Lung (tissue), 12 donors: Measurements from ENCODE around the gene PCDHGA7. TPM values are rescaled to one million over a fixed set of nuclear protein-coding genes. Genes with fewer than 3 reads are reported as not detected.
A peak's percentile ranks its signal among the peaks of the same experiment; 100 is the strongest.

Experiments
- ATAC-seq: fragments of 200-7000 bp; cut with Tn5 transposase; one replicate; pipeline ENCODE4 v1.9.1; 2020; ENCODE audit warnings: moderate number of reproducible peaks; ENCODE audit not compliant: insufficient read depth, low FRiP score
- DNase-seq, 3 donors: peaks; one replicate each; pipeline ENCODE4 v3.0.0-alpha.2; 2013 to 2017
- H3K27ac ChIP-seq, 2 donors: one replicate each; pipeline ENCODE4 v1.5.1; 2013; ENCODE audit warnings: mild to moderate bottlenecking in 2 of 2, moderate library complexity in 2 of 2, control low read depth in 1 of 2, inconsistent platforms in 1 of 2, low read depth in 1 of 2, low read length in 1 of 2
- H3K27me3 ChIP-seq, 3 donors: one replicate each; pipeline ENCODE4 v1.5.1; 2013; ENCODE audit warnings: low read length in 2 of 3; ENCODE audit not compliant: control insufficient read depth in 3 of 3, insufficient read depth in 3 of 3
- H3K36me3 ChIP-seq, 4 donors: one replicate each; pipeline ENCODE4 v1.5.1; 2013; ENCODE audit warnings: low read length in 4 of 4, mild to moderate bottlenecking in 1 of 4, moderate library complexity in 1 of 4; ENCODE audit not compliant: control insufficient read depth in 4 of 4, insufficient read depth in 4 of 4
- H3K4me1 ChIP-seq, 5 donors: one replicate each; pipeline ENCODE4 v1.5.1; 2013; ENCODE audit warnings: low read length in 5 of 5, mild to moderate bottlenecking in 2 of 5, moderate library complexity in 1 of 5; ENCODE audit not compliant: control insufficient read depth in 5 of 5, insufficient read depth in 5 of 5
- H3K4me3 ChIP-seq: one replicate; pipeline ENCODE4 v1.5.1; 2013; ENCODE audit warnings: mild to moderate bottlenecking, control low read depth, moderate library complexity
- H3K9ac ChIP-seq, 2 donors: one replicate each; pipeline ENCODE4 v1.5.1; 2013; ENCODE audit warnings: low read length in 2 of 2, control low read depth in 1 of 2; ENCODE audit not compliant: insufficient read depth in 1 of 2
- H3K9me3 ChIP-seq, 4 donors: one replicate each; pipeline ENCODE4 v1.5.1; 2013; ENCODE audit warnings: low read length in 3 of 4, mild to moderate bottlenecking in 1 of 4, moderate library complexity in 1 of 4; ENCODE audit not compliant: control insufficient read depth in 4 of 4, insufficient read depth in 3 of 4
- WGBS, 2 donors: extraction: QIAGEN DNeasy Blood & Tissue Kit; methylation state at CpG; one replicate each; pipeline ENCODE4 v1.1.7; 2013; 5-methylcytosine and 5-hydroxymethylcytosine counted together
- polyA plus RNA-seq, 2 donors: library from polyadenylated mRNA; stranded (reverse); fragments of 200-250 nt; gene quantifications; one replicate each; pipeline ENCODE4 v1.2.1, GENCODE V29; 2013
- total RNA-seq, 2 donors: library from RNA; depleted of rRNA in 1 of 2; stranded (reverse); fragments of >200 nt in 1 of 2; gene quantifications; one replicate each; pipeline ENCODE4 v1.2.1, GENCODE V29; 2014 to 2021
- TF ChIP-seq, protein P1 (sequence below): IDR thresholded peaks from 2 replicates; pipeline ENCODE4 v1.5.1; 2012; ENCODE audit warnings: mild to moderate bottlenecking; ENCODE audit errors: control extremely low read depth, extremely low read depth
- donor health status: control.
- donor health status: control.
- donor health status: Bipolar disorder and iron deficiency.
- donor health status: healthy.
- donor health status: DM: yes; HTN: yes; CAD: no.

Gene PCDHGA7
- total and polyA plus RNA-seq, 4 donors, result 0.23 to 6.3 (median 1.6) TPM

DNA sequence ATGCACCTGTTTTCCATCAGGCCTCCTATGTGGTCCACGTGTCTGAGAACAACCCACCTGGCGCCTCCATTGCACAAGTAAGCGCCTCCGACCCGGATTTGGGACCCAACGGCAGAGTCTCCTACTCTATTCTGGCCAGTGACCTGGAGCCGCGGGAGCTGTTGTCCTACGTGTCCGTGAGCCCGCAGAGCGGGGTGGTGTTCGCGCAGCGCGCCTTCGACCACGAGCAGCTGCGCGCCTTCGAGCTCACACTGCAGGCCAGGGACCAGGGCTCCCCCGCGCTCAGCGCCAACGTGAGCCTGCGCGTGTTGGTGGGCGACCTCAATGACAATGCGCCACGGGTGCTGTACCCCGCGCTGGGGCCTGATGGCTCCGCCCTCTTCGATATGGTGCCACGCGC lies 31.0 kb upstream of the PCDHGA7 start:
- H3K4me3 ChIP-seq, result no peak overlapping the region
- no peak overlapping the region for H3K27ac ChIP-seq
- H3K27me3 ChIP-seq, result no peaks in the 10 kb centered on the region
- DNase-seq (no peak), ATAC-seq (no peak)
- H3K9ac ChIP-seq, result no peak overlapping the region
- peaks cover 8 to 44% (median 26%) of the 10 kb centered on the region in 4 donors for H3K9me3 ChIP-seq
- no peaks in the 10 kb centered on the region for H3K4me1 ChIP-seq
- no peaks in the 10 kb centered on the region for H3K36me3 ChIP-seq
- TF ChIP-seq, protein P1, sequence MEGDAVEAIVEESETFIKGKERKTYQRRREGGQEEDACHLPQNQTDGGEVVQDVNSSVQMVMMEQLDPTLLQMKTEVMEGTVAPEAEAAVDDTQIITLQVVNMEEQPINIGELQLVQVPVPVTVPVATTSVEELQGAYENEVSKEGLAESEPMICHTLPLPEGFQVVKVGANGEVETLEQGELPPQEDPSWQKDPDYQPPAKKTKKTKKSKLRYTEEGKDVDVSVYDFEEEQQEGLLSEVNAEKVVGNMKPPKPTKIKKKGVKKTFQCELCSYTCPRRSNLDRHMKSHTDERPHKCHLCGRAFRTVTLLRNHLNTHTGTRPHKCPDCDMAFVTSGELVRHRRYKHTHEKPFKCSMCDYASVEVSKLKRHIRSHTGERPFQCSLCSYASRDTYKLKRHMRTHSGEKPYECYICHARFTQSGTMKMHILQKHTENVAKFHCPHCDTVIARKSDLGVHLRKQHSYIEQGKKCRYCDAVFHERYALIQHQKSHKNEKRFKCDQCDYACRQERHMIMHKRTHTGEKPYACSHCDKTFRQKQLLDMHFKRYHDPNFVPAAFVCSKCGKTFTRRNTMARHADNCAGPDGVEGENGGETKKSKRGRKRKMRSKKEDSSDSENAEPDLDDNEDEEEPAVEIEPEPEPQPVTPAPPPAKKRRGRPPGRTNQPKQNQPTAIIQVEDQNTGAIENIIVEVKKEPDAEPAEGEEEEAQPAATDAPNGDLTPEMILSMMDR, result no peak
- 31 to 39% methylated on average over 29 to 35 of the region's 36 CpGs for whole genome bisulfite sequencing, 2 donors

DNA sequence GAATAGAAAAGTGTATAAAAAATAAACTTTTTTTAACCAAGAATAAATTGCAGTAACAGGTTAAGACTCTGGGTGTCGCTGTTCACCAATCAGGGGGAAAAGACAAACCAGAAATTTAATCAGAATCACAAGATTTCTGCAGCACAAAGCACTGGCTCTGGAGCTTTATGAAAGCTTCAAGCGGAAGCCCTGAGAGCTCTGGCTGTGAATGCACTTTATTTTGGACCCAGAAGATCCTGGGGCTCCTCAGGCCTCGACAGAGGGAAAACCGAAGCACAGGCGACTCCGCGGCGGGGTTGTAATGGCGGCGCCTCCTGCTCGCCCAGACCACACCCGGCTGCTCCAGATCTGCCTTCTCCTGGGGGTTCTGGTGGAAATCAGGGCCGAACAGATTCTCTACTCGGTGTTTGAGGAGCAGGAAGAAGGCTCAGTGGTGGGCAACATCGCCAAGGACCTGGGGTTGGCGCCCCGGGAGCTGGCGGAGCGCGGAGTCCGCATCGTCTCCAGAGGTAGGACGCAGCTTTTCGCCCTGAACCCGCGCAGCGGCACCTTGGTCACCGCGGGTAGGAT lies 27.6 kb upstream of the PCDHGA7 start, which contains the start of gene PCDHGA4:
Gene PCDHGA4 (plus strand): TSS at position 122 of the 570 bp plus-strand sequence. CDS start 87 bp downstream, at position 209.
- 15% methylated on average over 29 of the region's 29 CpGs for WGBS, 2 donors
- H3K4me3 ChIP-seq, result no peak within 1 kb of the TSS
- peaks cover 11 to 47% (median 26%) of the 10 kb centered on the region in 4 donors for H3K9me3 ChIP-seq
- H3K27me3 ChIP-seq, result no peaks in the 10 kb centered on the region
- H3K36me3 ChIP-seq, result no peaks in the 10 kb centered on the region
- H3K9ac ChIP-seq, result no peak within 1 kb of the TSS
- TF ChIP-seq, protein P1, result no peak
- no peak within 1 kb of the TSS for H3K27ac ChIP-seq
- no peak for ATAC-seq
- DNase-seq, result peak in 1 of 3 donors; percentile 6
- H3K4me1 ChIP-seq, result no peaks in the 10 kb centered on the region

DNA sequence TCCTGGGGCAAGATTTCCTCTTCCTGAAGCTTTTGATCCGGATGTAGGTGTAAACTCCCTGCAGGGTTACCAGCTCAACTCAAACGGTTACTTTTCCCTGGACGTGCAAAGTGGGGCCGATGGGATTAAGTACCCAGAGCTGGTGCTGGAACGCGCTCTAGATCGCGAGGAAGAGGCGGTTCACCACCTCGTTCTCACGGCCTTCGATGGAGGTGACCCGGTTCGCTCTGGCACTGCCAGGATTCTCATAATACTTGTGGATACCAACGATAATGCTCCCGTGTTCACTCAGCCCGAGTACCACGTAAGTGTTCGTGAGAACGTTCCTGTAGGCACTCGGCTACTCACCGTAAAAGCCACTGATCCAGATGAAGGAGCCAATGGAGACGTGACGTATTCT lies 26.9 kb upstream of the PCDHGA7 start:
- Histone ChIP-seq H3K36me3 (peaks cover 0 to 3% (median 0%) of the 10 kb centered on the region in 4 donors), H3K4me3 (no peak overlapping the region), H3K9me3 (peaks cover 11 to 48% (median 27%) of the 10 kb centered on the region in 4 donors), H3K4me1 (no peaks in the 10 kb centered on the region), H3K9ac (no peak overlapping the region), H3K27ac (no peak overlapping the region), H3K27me3 (no peaks in the 10 kb centered on the region)
- no peak for DNase-seq
- no peak for ATAC-seq
- TF ChIP-seq, protein P1, result no peak
- WGBS, 2 donors, result 49 to 50% methylated on average over 24 of the region's 24 CpGs
